ENCODE measurements around the gene CHIT1.

Gene CHIT1

DNA sequence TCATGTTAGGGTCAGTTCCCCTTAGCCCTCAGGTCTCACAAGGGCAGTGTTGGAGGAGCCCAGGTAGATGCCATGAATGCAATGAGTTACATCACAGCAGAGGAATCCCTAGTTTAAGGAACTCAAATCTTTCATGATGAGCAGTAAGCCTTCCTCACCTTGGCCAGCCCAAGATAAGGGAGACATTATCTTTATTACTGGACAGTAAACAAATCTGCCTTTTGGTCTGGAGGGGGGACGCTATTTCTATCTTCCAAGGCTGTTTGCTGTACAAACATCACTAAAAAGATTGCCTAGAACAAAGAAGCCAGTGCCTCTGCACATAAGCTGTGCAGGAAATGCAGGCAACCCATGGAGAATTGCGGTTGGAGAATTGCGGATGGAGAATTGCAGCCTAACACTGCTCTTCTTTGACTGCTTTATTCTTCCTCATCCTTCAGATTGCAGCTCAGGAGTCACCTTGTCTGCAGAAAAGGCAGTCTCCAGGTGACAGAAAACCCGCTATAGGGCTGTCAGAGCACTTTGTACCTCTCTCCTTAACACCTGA, 40.7 kb downstream of the CHIT1 start:
- no peak for DNase-seq (ENCODE audit: low read depth)

- no peak for DNase-seq (ENCODE audit: low read depth)
Observed at GRCh38 chr1:203187689-203188264, 41.7 kb downstream of the CHIT1 start.

DNA sequence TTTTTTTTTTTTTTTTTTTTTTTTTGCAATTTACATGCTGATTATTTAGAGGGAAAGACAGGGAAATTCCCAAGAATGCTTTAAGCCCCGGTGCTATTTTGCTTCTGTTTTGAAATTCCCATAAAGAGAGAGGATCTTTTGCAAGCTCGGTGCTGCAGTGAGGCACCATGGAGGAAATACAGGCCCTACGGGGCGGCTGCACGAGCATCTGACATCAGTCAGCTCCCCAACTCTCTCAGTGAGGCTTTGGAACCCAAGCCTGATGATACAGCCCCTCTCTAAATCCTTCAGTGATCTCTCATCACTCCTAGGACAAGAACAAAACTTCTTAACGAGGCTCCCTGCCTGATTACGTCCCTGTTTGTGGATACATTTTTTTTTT, 42.2 kb downstream of the CHIT1 start:
- no peak for DNase-seq (ENCODE audit: low read depth)

DNA sequence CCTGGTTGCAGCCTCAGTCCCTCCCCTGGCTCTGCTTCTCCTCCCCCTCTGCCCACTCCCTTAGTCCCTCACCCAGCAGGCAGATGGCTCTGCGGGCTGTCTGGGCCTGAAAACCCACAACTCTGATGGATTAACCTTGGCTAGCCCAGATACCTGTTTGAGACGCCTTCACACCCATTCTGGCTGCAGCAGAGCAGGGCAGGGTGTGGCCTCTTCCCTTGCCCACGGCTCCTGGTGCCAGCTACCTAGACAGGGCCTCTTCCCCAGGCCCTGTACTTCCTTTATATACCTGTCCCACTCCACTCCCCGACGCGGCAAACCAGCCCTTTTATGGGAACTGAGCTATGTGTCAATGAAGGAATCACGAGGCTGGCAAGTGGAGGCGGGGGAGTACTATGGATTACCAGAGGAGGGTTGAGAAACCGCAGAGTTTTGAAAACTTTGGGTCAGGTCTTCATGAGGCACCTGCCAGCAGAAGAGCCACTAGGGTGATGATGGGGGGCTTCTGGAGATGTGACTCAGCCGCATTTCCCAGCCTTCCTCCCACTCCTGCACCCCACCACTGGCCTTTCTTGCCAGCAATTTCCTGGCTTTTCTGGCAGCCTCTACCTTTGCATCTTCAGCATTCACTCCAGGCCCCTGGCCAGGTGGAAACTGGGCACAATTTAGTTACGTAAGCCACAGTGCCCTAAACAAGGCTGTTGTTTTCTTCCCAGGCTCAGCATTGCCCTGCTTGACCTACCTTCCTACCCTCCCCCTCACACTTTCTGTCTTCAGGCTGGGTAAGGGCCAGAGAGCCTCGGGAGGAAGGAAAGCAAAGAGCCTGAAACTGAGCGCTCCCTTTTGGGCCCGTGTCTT, 42.8 kb downstream of the CHIT1 start, which contains the start of gene CHI3L1:
Gene CHI3L1 (minus strand): TSS at position 259 of the 858 bp plus-strand sequence. CDS start 81 bp downstream, at position 178.
- no peak for DNase-seq (ENCODE audit: low read depth)

GRCh38 chr1:203186091-203186445, 43.4 kb downstream of the CHIT1 start:
- DNase-seq (ENCODE audit: low read depth): no peak

- no peak for DNase-seq (ENCODE audit: low read depth)
Observed at GRCh38 chr1:203185585-203185984, 43.9 kb downstream of the CHIT1 start.

- no peak for DNase-seq (ENCODE audit: low read depth)
Observed at GRCh38 chr1:203185061-203185461, 44.4 kb downstream of the CHIT1 start.

GRCh38 chr1:203184467-203184866, 45.0 kb downstream of the CHIT1 start:
- DNase-seq (ENCODE audit: low read depth): no peak

DNA sequence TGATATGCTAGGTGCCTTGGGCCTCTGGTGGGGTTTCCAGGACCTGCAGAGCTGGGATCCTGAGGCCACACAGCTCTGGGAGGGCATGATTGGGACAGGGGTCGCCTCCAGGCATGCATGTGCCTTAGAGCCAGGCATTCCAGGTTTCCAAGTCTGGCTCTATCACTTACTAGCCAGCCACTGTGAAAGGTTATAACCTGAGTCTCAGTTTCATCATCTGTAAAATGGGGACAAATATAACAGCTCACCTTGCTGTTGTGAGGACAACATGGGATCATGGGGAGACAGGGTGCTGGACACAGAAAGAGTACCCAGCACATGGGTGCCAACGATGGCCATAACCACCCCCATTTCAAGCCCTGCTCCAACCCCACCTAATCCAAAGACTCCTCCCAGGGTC, 45.6 kb downstream of the CHIT1 start:
- DNase-seq (ENCODE audit: low read depth): no peak

- DNase-seq (ENCODE audit: low read depth): no peak
Observed at GRCh38 chr1:203182387-203182953, 47.0 kb downstream of the CHIT1 start.

- DNase-seq (ENCODE audit: low read depth): no peak
Observed at GRCh38 chr1:203181586-203182386, 47.7 kb downstream of the CHIT1 start.

- DNase-seq (ENCODE audit: low read depth): no peak
Observed at GRCh38 chr1:203180611-203181330, 48.7 kb downstream of the CHIT1 start.

DNA sequence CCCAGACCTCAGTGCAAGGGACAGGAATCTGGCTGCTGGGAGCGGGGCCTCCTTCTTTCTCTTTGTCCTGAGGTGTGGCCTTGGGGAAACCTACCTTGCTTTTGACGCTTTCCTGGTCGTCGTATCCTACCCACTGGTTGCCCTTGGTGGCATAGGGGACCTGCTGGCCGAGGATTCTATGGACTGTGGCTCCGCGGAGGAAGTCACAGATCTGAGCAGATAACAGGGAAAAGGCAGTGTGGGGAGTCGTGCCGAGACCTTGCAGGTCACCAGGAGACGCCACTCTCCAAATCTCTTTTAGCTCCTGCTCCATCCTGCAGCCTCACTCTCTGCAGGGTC, 49.8 kb downstream of the CHIT1 start:
- no peak for DNase-seq (ENCODE audit: low read depth)

- no peak for DNase-seq (ENCODE audit: low read depth)
Observed at GRCh38 chr1:203178821-203179666, 50.4 kb downstream of the CHIT1 start.

GRCh38 chr1:203178083-203178482, 51.4 kb downstream of the CHIT1 start:
- DNase-seq (ENCODE audit: low read depth): no peak

DNA sequence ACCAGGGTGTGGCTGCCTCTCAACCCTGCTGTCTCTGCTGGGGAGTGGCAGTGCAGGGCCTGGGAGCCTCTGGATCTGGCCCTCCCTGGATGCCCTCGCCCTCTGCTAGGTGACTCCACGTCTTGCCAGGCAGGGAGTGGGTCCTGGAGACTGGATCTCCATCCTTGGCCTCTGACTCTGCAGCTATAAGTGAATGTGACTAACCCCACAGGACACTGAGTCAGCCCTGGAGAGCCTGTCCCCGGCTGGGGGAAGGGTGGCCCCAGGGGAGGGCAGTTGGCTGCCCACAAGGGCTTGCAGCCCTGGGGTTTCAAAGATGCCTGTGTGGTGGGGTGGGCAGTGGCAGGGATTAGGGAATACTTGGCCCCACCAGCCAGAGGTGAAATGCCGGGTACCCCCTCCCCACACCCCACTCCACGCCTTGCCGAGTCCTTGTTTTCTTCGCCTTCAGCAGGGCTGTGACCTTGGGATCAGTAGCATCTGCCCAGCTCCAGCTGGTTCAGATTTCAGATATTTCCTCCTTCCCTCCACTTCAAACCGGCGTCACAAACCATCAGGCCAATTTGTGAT, 51.9 kb downstream of the CHIT1 start:
- DNase-seq (ENCODE audit: low read depth): no peak

DNA sequence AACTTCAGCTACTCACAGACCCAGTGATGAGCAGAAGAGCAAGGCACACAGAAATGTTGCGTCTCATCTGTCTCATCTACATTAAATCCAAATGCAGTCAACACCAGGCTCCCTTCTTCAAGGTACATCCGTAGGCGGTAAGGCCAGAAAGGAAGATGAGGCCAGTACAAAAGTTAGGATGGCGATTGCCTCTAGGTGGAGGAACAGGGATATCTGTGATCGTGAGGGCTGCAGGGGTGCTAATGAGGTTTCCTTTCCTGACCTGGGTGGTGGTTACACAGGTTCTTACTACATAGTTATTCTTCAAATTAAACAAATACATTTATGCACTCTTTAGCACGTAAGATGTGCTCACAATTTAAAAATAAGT, 52.5 kb downstream of the CHIT1 start:
- DNase-seq (ENCODE audit: low read depth): no peak

GRCh38 chr1:203176273-203177035, 53.0 kb downstream of the CHIT1 start:
- DNase-seq (ENCODE audit: low read depth): no peak

GRCh38 chr1:203175827-203176241, 53.6 kb downstream of the CHIT1 start:
- no peak for DNase-seq (ENCODE audit: low read depth)

All from stimulated activated CD8-positive, alpha-beta memory T cell treated with anti-CD3 and anti-CD28 coated beads, Interleukin-12 subunit alpha, Interleukin-12 subunit beta, amount 100 ng/mL, for 4 hours (primary cell).